ENCODE data around the gene ANAPC7. TPM values are rescaled to one million over a fixed set of nuclear protein-coding genes. Genes with fewer than 3 reads are reported as not detected.

ANAPC7 gene
- total RNA-seq, 1 donor from 2014 or later, result 48.1 TPM

DNA sequence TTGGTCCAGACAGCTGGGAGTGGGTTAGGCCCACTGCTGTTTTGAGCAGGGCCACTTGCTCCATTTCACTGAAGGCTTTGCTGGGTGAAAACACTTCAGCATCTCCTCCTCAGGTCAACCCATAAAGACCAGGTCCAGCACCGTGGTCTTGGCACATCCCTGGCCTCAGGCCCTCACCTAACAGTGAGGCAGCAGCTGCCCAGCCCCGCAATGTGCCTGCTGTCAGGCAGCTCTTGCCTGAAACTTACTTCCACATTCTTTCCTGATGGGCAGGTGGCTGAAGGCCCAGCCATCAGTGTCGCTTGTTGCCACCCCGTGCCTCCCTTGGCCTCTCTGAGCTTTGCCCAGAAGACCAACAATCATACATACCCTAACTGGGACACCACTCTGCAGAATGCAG is 54.4 kb downstream of the ANAPC7 start:
- H3K27me3 ChIP-seq (ENCODE audit: low read depth), result no peaks in the 10 kb centered on the region
- intact Hi-C loops (cut with DNase I), result no loop called here
- H3K9me3 ChIP-seq, result no peaks in the 10 kb centered on the region
- H3K4me1 ChIP-seq, result peaks cover 10% of the 10 kb centered on the region
- H3K36me3 ChIP-seq, result peaks cover 56% of the 10 kb centered on the region
- no peak for DNase-seq
- H3K4me3 ChIP-seq, result no peak overlapping the region
- H3K27ac ChIP-seq, result no peak overlapping the region
- TF ChIP-seq CTCF (IDR thresholded peaks at IDR 0.05), result no peak
- ATAC-seq, result peak in 1 of 2 donors; percentile 4

DNA sequence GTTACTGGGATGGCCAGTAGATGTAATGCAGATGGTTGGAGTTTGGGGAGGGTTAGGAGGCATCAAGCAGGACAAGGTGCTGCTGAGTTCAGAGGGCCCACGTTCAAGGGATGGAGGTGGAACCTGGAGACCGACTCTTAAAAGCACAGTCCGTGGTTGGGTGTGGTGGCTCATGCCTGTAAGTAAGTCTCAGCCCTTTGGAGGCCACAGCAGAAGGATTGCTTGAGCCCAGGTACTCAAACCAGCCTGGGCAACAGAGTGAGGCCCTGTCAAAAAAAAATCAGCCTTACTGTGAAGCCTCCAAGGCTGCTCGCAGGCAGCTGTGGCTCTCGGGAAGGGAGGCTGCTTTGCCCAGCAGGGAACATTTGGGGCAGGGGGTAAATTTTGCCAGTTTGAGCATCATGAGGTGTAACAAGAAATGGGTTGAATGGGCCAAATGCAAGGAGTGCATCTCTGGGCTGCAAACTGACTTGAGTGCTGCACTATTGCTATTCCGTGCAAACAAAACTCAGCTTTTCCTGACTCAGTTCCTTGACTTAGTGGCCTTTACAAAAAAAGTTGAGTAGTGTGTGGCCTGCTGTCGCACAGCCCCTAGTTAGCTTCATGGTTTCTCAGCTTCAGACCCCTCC is 55.0 kb downstream of the ANAPC7 start:
- intact Hi-C loops (cut with DNase I), result no loop called here
- ATAC-seq (no peak), DNase-seq (no peak)
- Histone ChIP-seq H3K9me3 (no peaks in the 10 kb centered on the region), H3K27me3 (ENCODE audit: low read depth) (no peaks in the 10 kb centered on the region), H3K4me1 (peaks cover 10% of the 10 kb centered on the region), H3K4me3 (no peak overlapping the region), H3K36me3 (peaks cover 62% of the 10 kb centered on the region), H3K27ac (no peak overlapping the region)
- TF ChIP-seq CTCF (IDR thresholded peaks at IDR 0.05), result no peak

DNA sequence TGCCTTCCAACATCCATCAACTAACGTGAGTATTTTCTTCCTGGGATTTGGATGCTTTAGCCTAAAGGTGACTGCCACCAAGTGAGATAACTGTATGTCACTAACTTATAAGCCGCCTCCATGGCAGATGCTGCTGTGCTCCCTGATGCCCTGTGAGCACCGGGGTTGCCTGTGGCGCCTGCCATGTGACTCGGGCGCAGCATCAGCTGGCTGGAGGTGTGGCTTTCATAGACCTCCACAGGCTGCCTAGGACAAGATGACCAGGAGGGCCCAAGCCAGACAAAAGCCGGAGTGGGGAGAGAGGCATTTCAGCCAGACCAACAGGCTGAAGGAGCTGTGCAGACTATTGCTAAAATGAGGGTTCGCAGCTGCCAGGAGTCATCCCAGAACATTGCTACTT is 55.7 kb downstream of the ANAPC7 start:
- H3K36me3 ChIP-seq, result peaks cover 70% of the 10 kb centered on the region

GRCh38 chr12:110345963-110346362 is 57.5 kb downstream of the ANAPC7 start:
- H3K36me3 ChIP-seq, result peaks cover 88% of the 10 kb centered on the region
- H3K4me3 ChIP-seq, result no peak overlapping the region
- H3K27me3 ChIP-seq (ENCODE audit: low read depth), result no peaks in the 10 kb centered on the region
- H3K9me3 ChIP-seq, result no peaks in the 10 kb centered on the region
- peaks cover 10% of the 10 kb centered on the region for H3K4me1 ChIP-seq
- no peak for DNase-seq
- no peak for TF ChIP-seq CTCF (IDR thresholded peaks at IDR 0.05)
- intact Hi-C loops (cut with DNase I), result no loop called here
- ATAC-seq, result no peak
- no peak overlapping the region for H3K27ac ChIP-seq

More for the DNA sequence above, 55.7 kb downstream of the ANAPC7 start:
- ATAC-seq (no peak), DNase-seq (no peak)
- Histone ChIP-seq H3K4me3 (no peak overlapping the region), H3K27me3 (ENCODE audit: low read depth) (no peaks in the 10 kb centered on the region), H3K27ac (no peak overlapping the region), H3K4me1 (peaks cover 10% of the 10 kb centered on the region), H3K9me3 (no peaks in the 10 kb centered on the region)
- intact Hi-C loops (cut with DNase I), result no loop called here
- TF ChIP-seq CTCF (IDR thresholded peaks at IDR 0.05), result no peak

- no peak for TF ChIP-seq CTCF (IDR thresholded peaks at IDR 0.05)
- no peaks in the 10 kb centered on the region for H3K27me3 ChIP-seq (ENCODE audit: low read depth)
- peaks cover 95% of the 10 kb centered on the region for H3K36me3 ChIP-seq
- ATAC-seq, result peak; percentile 76
- no peak overlapping the region for H3K4me3 ChIP-seq
- no peaks in the 10 kb centered on the region for H3K9me3 ChIP-seq
- intact Hi-C loops (cut with DNase I), result no loop called here
- DNase-seq, result peak; percentile 57
- H3K27ac ChIP-seq, result no peak overlapping the region
- H3K4me1 ChIP-seq, result peaks cover 10% of the 10 kb centered on the region
These were observed 58.3 kb downstream of the ANAPC7 start for GRCh38 chr12:110345176-110345661.

All from lower lobe of right lung (tissue), 2 donors.